ENCODE measurements around the gene SAMD14.

DNA sequence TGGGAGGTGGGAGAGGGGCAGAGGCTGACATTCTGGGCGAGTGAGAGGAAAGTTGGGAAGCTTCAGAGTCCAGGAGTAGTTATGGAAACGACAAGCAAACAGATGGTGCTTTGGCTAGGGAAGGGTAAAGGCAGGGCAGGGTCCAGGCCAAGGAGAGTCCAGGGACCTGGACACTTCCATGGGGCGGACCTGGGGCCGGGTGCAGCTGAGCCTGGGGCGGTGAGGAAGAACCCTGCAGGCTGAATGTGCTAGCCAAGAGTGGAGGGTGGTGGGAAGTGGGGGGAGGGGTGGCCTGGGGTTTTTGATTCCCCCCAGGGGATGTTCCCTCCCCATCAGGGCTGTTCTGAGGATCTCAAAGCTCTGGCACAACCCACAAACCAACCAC, 17.9 kb upstream of the SAMD14 start:
- TF ChIP-seq, protein P1, sequence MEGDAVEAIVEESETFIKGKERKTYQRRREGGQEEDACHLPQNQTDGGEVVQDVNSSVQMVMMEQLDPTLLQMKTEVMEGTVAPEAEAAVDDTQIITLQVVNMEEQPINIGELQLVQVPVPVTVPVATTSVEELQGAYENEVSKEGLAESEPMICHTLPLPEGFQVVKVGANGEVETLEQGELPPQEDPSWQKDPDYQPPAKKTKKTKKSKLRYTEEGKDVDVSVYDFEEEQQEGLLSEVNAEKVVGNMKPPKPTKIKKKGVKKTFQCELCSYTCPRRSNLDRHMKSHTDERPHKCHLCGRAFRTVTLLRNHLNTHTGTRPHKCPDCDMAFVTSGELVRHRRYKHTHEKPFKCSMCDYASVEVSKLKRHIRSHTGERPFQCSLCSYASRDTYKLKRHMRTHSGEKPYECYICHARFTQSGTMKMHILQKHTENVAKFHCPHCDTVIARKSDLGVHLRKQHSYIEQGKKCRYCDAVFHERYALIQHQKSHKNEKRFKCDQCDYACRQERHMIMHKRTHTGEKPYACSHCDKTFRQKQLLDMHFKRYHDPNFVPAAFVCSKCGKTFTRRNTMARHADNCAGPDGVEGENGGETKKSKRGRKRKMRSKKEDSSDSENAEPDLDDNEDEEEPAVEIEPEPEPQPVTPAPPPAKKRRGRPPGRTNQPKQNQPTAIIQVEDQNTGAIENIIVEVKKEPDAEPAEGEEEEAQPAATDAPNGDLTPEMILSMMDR (IDR thresholded peaks at IDR 0.05): no peak
- TF ChIP-seq POLR2A (IDR thresholded peaks at IDR 0.05) (no peak), POLR2AphosphoS5 (IDR thresholded peaks at IDR 0.05) (no peak)

All from upper lobe of left lung (tissue), 4 donors.